Fibroblast of lung (primary cell): Measurements from ENCODE around the gene ZFYVE28. TPM values are rescaled to one million over a fixed set of nuclear protein-coding genes. Genes with fewer than 3 reads are reported as not detected.

Experiments
- DNase-seq, 2 donors: peaks; one replicate each; pipeline versions ENCODE4 v3.0.0 to v3.0.0-alpha.2; 2010; ENCODE audit warnings: low read depth in 2 of 2
- H2AFZ ChIP-seq: 2 replicates; pipeline ENCODE4 v1.5.1; 2012; ENCODE audit warnings: low read length, control low read depth, inconsistent platforms
- H3K27ac ChIP-seq: 2 replicates; pipeline ENCODE4 v1.5.1; 2011; ENCODE audit warnings: low read length, control low read depth; ENCODE audit not compliant: insufficient read depth
- H3K27me3 ChIP-seq: 2 replicates; pipeline ENCODE4 v1.5.1; 2011; ENCODE audit warnings: mild to moderate bottlenecking, low read length; ENCODE audit not compliant: control insufficient read depth, insufficient read depth
- H3K36me3 ChIP-seq: 2 replicates; pipeline ENCODE4 v1.5.1; 2011; ENCODE audit warnings: low read length; ENCODE audit not compliant: control insufficient read depth, insufficient read depth
- H3K4me1 ChIP-seq: 2 replicates; pipeline ENCODE4 v1.5.1; 2011; ENCODE audit warnings: low read length; ENCODE audit not compliant: control insufficient read depth, insufficient read depth; ENCODE audit errors: extremely low read depth
- H3K4me2 ChIP-seq: 2 replicates; pipeline ENCODE4 v1.5.1; 2011; ENCODE audit warnings: low read length, control low read depth; ENCODE audit not compliant: insufficient read depth; ENCODE audit errors: extremely low read depth
- H3K4me3 ChIP-seq, 4 experiments: fragments of 200-600 bp in 1 of 4; sonication (generic) in 1 of 4; replicated peaks in 1 of 4; 2 replicates each; pipeline ENCODE4 v1.5.1; 2011 to 2016; ENCODE audit warnings: low read length in 4 of 4, low read depth in 3 of 4, mild to moderate bottlenecking in 3 of 4, control low read depth in 2 of 4, inconsistent platforms in 1 of 4, mixed read lengths in 1 of 4; ENCODE audit not compliant: insufficient read depth in 1 of 4; ENCODE audit errors: control extremely low read depth in 1 of 4
- H3K79me2 ChIP-seq: 2 replicates; pipeline ENCODE4 v1.5.1; 2012; ENCODE audit warnings: mild to moderate bottlenecking, low read length, inconsistent platforms; ENCODE audit not compliant: control insufficient read depth, insufficient read depth
- H3K9ac ChIP-seq: 2 replicates; pipeline ENCODE4 v1.5.1; 2011; ENCODE audit warnings: mild to moderate bottlenecking, low read length, control low read depth; ENCODE audit not compliant: insufficient read depth
- H3K9me3 ChIP-seq: 2 replicates; pipeline ENCODE4 v1.5.1; 2012; ENCODE audit warnings: low read depth, low read length; ENCODE audit not compliant: control insufficient read depth, insufficient read depth
- H4K20me1 ChIP-seq: 2 replicates; pipeline ENCODE4 v1.5.1; 2011; ENCODE audit warnings: low read length; ENCODE audit not compliant: control insufficient read depth, insufficient read depth; ENCODE audit errors: extremely low read depth
- CTCF ChIP-seq, 2 donors: IDR thresholded peaks in 1 of 2; conservative IDR thresholded peaks in 1 of 2; 1 replicate in 1 of 2; 2 replicates in 1 of 2; pipeline ENCODE4 v1.5.1; 2011 to 2012; ENCODE audit warnings: low read length in 2 of 2, control low read depth in 1 of 2, inconsistent platforms in 1 of 2, low read depth in 1 of 2, mild to moderate bottlenecking in 1 of 2
- EZH2 ChIP-seq: IDR thresholded peaks from 2 replicates; pipeline ENCODE4 v1.5.1; 2012; ENCODE audit warnings: low read length, control low read depth, mild to moderate bottlenecking; ENCODE audit errors: missing control alignments
- polyA plus RNA-seq, 2 donors: library from polyadenylated mRNA; depleted of rRNA in 1 of 2; stranded (reverse) in 1 of 2; unstranded in 1 of 2; fragments of >200 nt; gene quantifications; 2 replicates each; pipeline ENCODE4 v1.2.1, GENCODE V29; 2011 to 2012; ENCODE audit warnings: missing spikeins in 1 of 2
- total RNA-seq: library from RNA; depleted of rRNA; stranded (reverse); fragments of >200 nt; gene quantifications from 2 replicates; pipeline ENCODE4 v1.2.1, GENCODE V29; 2014

The ZFYVE28 gene
- total and polyA plus RNA-seq, 2 donors (not counting 1 experiment from before 2014, with no cell fraction given), result 2.4 to 11.6 TPM

- Histone ChIP-seq H2AFZ (no peak overlapping the region), H3K4me1 (peaks cover 2% of the 10 kb centered on the region), H4K20me1 (no peaks in the 10 kb centered on the region), H3K4me2 (no peak overlapping the region), H3K4me3 (no peak overlapping the region), H3K79me2 (no peaks in the 10 kb centered on the region), H3K9me3 (no peaks in the 10 kb centered on the region), H3K9ac (no peak overlapping the region), H3K27me3 (no peaks in the 10 kb centered on the region), H3K36me3 (no peaks in the 10 kb centered on the region), H3K27ac (no peak overlapping the region)
- peak in 1 of 2 donors; percentile 61 for DNase-seq
- TF ChIP-seq CTCF (conservative IDR thresholded peaks at IDR 0.05 in 1 of 2, IDR thresholded peaks at IDR 0.05 in 1 of 2; ENCODE audit: low read depth in 1 of 2, low read length in 2 of 2) (no peak), EZH2 (no peak)
Measured at GRCh38 chr4:2324891-2325290, 93.6 kb downstream of the ZFYVE28 start.

- DNase-seq, result peak in 1 of 2 donors; percentile 78
- peaks cover 2% of the 10 kb centered on the region for H3K4me1 ChIP-seq
- no peak for TF ChIP-seq CTCF (conservative IDR thresholded peaks at IDR 0.05 in 1 of 2, IDR thresholded peaks at IDR 0.05 in 1 of 2; ENCODE audit: low read depth in 1 of 2, low read length in 2 of 2)
- TF ChIP-seq EZH2, result no peak
- H3K9me3 ChIP-seq, result no peaks in the 10 kb centered on the region
- H3K27me3 ChIP-seq, result no peaks in the 10 kb centered on the region
- H2AFZ ChIP-seq, result no peak overlapping the region
- no peaks in the 10 kb centered on the region for H3K36me3 ChIP-seq
- H3K4me2 ChIP-seq, result no peak overlapping the region
- H3K9ac ChIP-seq, result no peak overlapping the region
- H3K79me2 ChIP-seq, result no peaks in the 10 kb centered on the region
- H3K27ac ChIP-seq, result no peak overlapping the region
- H3K4me3 ChIP-seq, result no peak overlapping the region
- H4K20me1 ChIP-seq, result no peaks in the 10 kb centered on the region
Measured at GRCh38 chr4:2322841-2323240, 95.6 kb downstream of the ZFYVE28 start.

GRCh38 chr4:2322227-2322626 lies 96.2 kb downstream of the ZFYVE28 start:
- Histone ChIP-seq H3K79me2 (no peaks in the 10 kb centered on the region), H2AFZ (no peak overlapping the region), H3K27ac (no peak overlapping the region), H3K4me3 (no peak overlapping the region), H3K4me2 (no peak overlapping the region), H3K4me1 (peaks cover 2% of the 10 kb centered on the region), H3K9ac (no peak overlapping the region), H4K20me1 (no peaks in the 10 kb centered on the region), H3K9me3 (no peaks in the 10 kb centered on the region), H3K36me3 (no peaks in the 10 kb centered on the region), H3K27me3 (no peaks in the 10 kb centered on the region)
- no peak for DNase-seq
- TF ChIP-seq CTCF (conservative IDR thresholded peaks at IDR 0.05 in 1 of 2, IDR thresholded peaks at IDR 0.05 in 1 of 2; ENCODE audit: low read depth in 1 of 2, low read length in 2 of 2) (no peak), EZH2 (no peak)
